Nephron progenitor cell (in vitro differentiated cells): ENCODE measurements around the gene GDE1.
"Not testable (repeated sequence)": the region's sequence is repeated elsewhere in the genome, so short reads cannot be mapped to it uniquely, and the experiment has no call there.

Experiments
- DNase-seq: peaks from one replicate; pipeline ENCODE4 v3.0.0; 2021
- H3K27ac Mint-ChIP-seq: 2 replicates; pipeline ENCODE4 v1.8.0; 2021; ENCODE audit warnings: mild to moderate bottlenecking, moderate library complexity, mixed read lengths
- H3K27me3 Mint-ChIP-seq: 2 replicates; pipeline ENCODE4 v1.8.0; 2021; ENCODE audit warnings: mild to moderate bottlenecking, low read depth, mixed read lengths; ENCODE audit not compliant: poor library complexity
- H3K36me3 Mint-ChIP-seq: 2 replicates; pipeline ENCODE4 v1.8.0; 2021; ENCODE audit warnings: low read depth, mixed read lengths
- H3K4me1 Mint-ChIP-seq: 2 replicates; pipeline ENCODE4 v1.8.0; 2021; ENCODE audit warnings: mixed read lengths
- H3K4me3 Mint-ChIP-seq: 2 replicates; pipeline ENCODE4 v1.8.0; 2021; ENCODE audit warnings: mild to moderate bottlenecking, moderate library complexity, mixed read lengths
- H3K9me3 Mint-ChIP-seq: 2 replicates; pipeline ENCODE4 v1.8.0; 2021; ENCODE audit warnings: mild to moderate bottlenecking, moderate library complexity, mixed read lengths
- CTCF ChIP-seq: fragments of 200-600 bp; sonication (generic); IDR thresholded peaks from 2 replicates; pipeline ENCODE4 v1.5.0; 2021; ENCODE audit warnings: antibody characterized with exemption

GDE1 gene

GRCh38 chr16:19559242-19559910 lies 37.5 kb upstream of the GDE1 start:
- TF ChIP-seq CTCF, result peak; percentile 73
- Mint-ChIP-seq H3K27ac (no peak overlapping the region), H3K36me3 (peaks cover 38% of the 10 kb centered on the region), H3K4me3 (no peak overlapping the region), H3K27me3 (no peaks in the 10 kb centered on the region), H3K9me3 (peaks cover 27% of the 10 kb centered on the region), H3K4me1 (peaks cover 9% of the 10 kb centered on the region)
- peak; percentile 10 for DNase-seq

- peaks cover 9% of the 10 kb centered on the region for H3K4me1 Mint-ChIP-seq
- peak overlapping the region; percentile 97 for H3K27ac Mint-ChIP-seq
- H3K4me3 Mint-ChIP-seq, result peak overlapping the region; percentile 96
- peaks cover 4% of the 10 kb centered on the region for H3K9me3 Mint-ChIP-seq
- peaks cover 4% of the 10 kb centered on the region for H3K27me3 Mint-ChIP-seq
- DNase-seq, result peak; percentile 55
- TF ChIP-seq CTCF, result peak; percentile 28
- peaks cover 15% of the 10 kb centered on the region for H3K36me3 Mint-ChIP-seq
Measured at GRCh38 chr16:19555938-19556771, 34.3 kb upstream of the GDE1 start.

- peaks cover 4% of the 10 kb centered on the region for H3K27me3 Mint-ChIP-seq
- H3K4me1 Mint-ChIP-seq, result peaks cover 9% of the 10 kb centered on the region
- TF ChIP-seq CTCF, result peak; percentile 60
- no peaks in the 10 kb centered on the region for H3K9me3 Mint-ChIP-seq
- peak; percentile 98 for DNase-seq
- H3K4me3 Mint-ChIP-seq, result peak within 1 kb of the TSS; percentile 96
- H3K36me3 Mint-ChIP-seq, result peaks cover 9% of the 10 kb centered on the region
- peak within 1 kb of the TSS; percentile 97 for H3K27ac Mint-ChIP-seq
Measured at GRCh38 chr16:19555186-19555937, 33.5 kb upstream of the GDE1 start, which contains the start of gene VPS35L. Gene VPS35L, plus strand, starts transcription at chr16:19555703. Its CDS starts 27 bp downstream, at chr16:19555730.

GRCh38 chr16:19549673-19550072 lies 27.8 kb upstream of the GDE1 start:
- Mint-ChIP-seq H3K4me3 (no peak overlapping the region), H3K36me3 (peaks cover 11% of the 10 kb centered on the region), H3K4me1 (no peaks in the 10 kb centered on the region), H3K9me3 (no peaks in the 10 kb centered on the region), H3K27ac (no peak overlapping the region), H3K27me3 (peaks cover 4% of the 10 kb centered on the region)
- DNase-seq, result no peak
- TF ChIP-seq CTCF, result no peak

- no peak for DNase-seq
- Mint-ChIP-seq H3K4me3 (no peak overlapping the region), H3K36me3 (peaks cover 25% of the 10 kb centered on the region), H3K4me1 (no peaks in the 10 kb centered on the region), H3K9me3 (peaks cover 4% of the 10 kb centered on the region), H3K27me3 (no peaks in the 10 kb centered on the region), H3K27ac (no peak overlapping the region)
- TF ChIP-seq CTCF, result no peak
Measured at GRCh38 chr16:19548144-19548543, 26.2 kb upstream of the GDE1 start.

- not testable (repeated sequence) for H3K27me3 Mint-ChIP-seq, H3K4me3 Mint-ChIP-seq
Measured at GRCh38 chr16:19543278-19543996, 21.5 kb upstream of the GDE1 start.

More at GRCh38 chr16:19543278-19543996, 21.5 kb upstream of the GDE1 start:
- not testable (repeated sequence) for H3K9me3 Mint-ChIP-seq, H3K4me1 Mint-ChIP-seq, H3K27ac Mint-ChIP-seq, DNase-seq
- H3K36me3 Mint-ChIP-seq, result peaks cover 49% of the 10 kb centered on the region
